ENCODE results near the gene DNAJC5. TPM values are rescaled to one million over a fixed set of nuclear protein-coding genes. Genes with fewer than 3 reads are reported as not detected.
"Not testable (repeated sequence)": the region's sequence is repeated elsewhere in the genome, so short reads cannot be mapped to it uniquely, and the experiment has no call there.

DNAJC5 gene
- total and polyA plus RNA-seq, 9 donors: 11.1 to 32.8 (median 26.5) TPM

GRCh38 chr20:63926298-63926697 lies 31.4 kb downstream of the DNAJC5 start:
- H3K36me3 ChIP-seq: no peaks in the 10 kb centered on the region
- TF ChIP-seq, protein P1, sequence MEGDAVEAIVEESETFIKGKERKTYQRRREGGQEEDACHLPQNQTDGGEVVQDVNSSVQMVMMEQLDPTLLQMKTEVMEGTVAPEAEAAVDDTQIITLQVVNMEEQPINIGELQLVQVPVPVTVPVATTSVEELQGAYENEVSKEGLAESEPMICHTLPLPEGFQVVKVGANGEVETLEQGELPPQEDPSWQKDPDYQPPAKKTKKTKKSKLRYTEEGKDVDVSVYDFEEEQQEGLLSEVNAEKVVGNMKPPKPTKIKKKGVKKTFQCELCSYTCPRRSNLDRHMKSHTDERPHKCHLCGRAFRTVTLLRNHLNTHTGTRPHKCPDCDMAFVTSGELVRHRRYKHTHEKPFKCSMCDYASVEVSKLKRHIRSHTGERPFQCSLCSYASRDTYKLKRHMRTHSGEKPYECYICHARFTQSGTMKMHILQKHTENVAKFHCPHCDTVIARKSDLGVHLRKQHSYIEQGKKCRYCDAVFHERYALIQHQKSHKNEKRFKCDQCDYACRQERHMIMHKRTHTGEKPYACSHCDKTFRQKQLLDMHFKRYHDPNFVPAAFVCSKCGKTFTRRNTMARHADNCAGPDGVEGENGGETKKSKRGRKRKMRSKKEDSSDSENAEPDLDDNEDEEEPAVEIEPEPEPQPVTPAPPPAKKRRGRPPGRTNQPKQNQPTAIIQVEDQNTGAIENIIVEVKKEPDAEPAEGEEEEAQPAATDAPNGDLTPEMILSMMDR (IDR thresholded peaks at IDR 0.05): no peak
- no peak for TF ChIP-seq POLR2A (IDR thresholded peaks at IDR 0.05)
- TF ChIP-seq EP300 (IDR thresholded peaks at IDR 0.05): no peak
- H3K27me3 ChIP-seq: no peaks in the 10 kb centered on the region
- intact Hi-C loops (cut with DNase I): no loop called here
- peaks cover 2% of the 10 kb centered on the region for H3K4me1 ChIP-seq (ENCODE audit: insufficient read depth)
- no peaks in the 10 kb centered on the region for H3K9me3 ChIP-seq
- no peak for DNase-seq
- peak overlapping the region in 1 of 2 donors; percentile 37 for H3K27ac ChIP-seq
- H3K4me3 ChIP-seq: no peak overlapping the region
- 32 to 62% (median 51%) methylated on average over 8 of the region's 8 CpGs for WGBS, 3 donors

- no peak for DNase-seq
- Histone ChIP-seq H3K9me3 (no peaks in the 10 kb centered on the region), H3K27ac (no peak overlapping the region), H3K36me3 (no peaks in the 10 kb centered on the region), H3K4me3 (no peak overlapping the region), H3K4me1 (ENCODE audit: insufficient read depth) (peaks cover 2% of the 10 kb centered on the region), H3K27me3 (no peaks in the 10 kb centered on the region)
- TF ChIP-seq POLR2A (IDR thresholded peaks at IDR 0.05): no peak
- no peak for TF ChIP-seq EP300 (IDR thresholded peaks at IDR 0.05)
- TF ChIP-seq, protein P1 (IDR thresholded peaks at IDR 0.05): no peak
- intact Hi-C loops (cut with DNase I): no loop called here
- WGBS, 3 donors: 95 to 97% (median 95%) methylated on average over 26 of the region's 26 CpGs
Observed at GRCh38 chr20:63929071-63929470, 34.1 kb downstream of the DNAJC5 start.

- H3K36me3 ChIP-seq; H3K4me3 ChIP-seq; H3K27me3 ChIP-seq; H3K9me3 ChIP-seq; DNase-seq; H3K4me1 ChIP-seq (ENCODE audit: insufficient read depth); intact Hi-C loops (cut with DNase I); H3K27ac ChIP-seq: not testable (repeated sequence)
- WGBS, 3 donors: 89 to 94% (median 94%) methylated on average over 30 to 31 of the region's 31 CpGs
Observed at GRCh38 chr20:63929473-63929883, 34.6 kb downstream of the DNAJC5 start.

DNA sequence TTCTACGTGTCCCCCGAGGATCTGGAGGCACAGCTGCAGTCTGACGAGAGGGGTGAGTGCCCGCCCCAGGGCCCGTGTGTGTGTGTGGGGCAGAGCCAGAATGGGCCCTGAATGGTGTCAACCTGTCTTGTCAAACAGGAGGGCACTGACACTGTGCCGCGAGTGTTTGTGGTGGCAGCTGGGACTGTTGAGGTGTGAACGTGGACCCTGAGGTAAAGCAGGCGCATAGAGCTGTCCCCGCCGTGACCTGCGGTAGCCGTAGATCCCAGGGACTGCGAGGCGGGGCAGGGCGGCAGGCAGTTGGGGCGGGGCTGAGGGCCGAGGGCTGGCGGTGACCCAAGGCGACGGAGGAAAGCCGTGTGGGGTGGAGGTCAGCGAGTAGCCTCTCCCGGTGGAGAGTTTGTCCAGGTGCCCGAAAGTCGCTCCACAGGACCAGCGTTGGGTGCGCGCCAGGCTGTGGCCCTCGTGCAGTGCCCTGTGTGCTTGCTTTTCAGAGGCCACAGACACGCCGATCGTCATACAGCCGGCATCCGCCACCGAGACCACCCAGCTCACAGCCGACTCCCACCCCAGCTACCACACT lies 36.1 kb downstream of the DNAJC5 start:
- Histone ChIP-seq H3K4me1 (ENCODE audit: insufficient read depth) (no peaks in the 10 kb centered on the region), H3K27me3 (no peaks in the 10 kb centered on the region), H3K27ac (no peak overlapping the region), H3K36me3 (no peaks in the 10 kb centered on the region), H3K4me3 (no peak overlapping the region), H3K9me3 (no peaks in the 10 kb centered on the region)
- TF ChIP-seq EP300 (IDR thresholded peaks at IDR 0.05) (no peak), POLR2A (IDR thresholded peaks at IDR 0.05) (no peak)
- TF ChIP-seq, protein P1 (IDR thresholded peaks at IDR 0.05): no peak
- DNase-seq: peak in 1 of 5 donors; percentile 34
- intact Hi-C loops (cut with DNase I): no loop called here
- WGBS, 3 donors: 87 to 89% (median 88%) methylated on average over 37 of the region's 37 CpGs

GRCh38 chr20:63931735-63932134 lies 36.8 kb downstream of the DNAJC5 start:
- Histone ChIP-seq H3K27ac (no peak overlapping the region), H3K27me3 (no peaks in the 10 kb centered on the region), H3K36me3 (no peaks in the 10 kb centered on the region), H3K4me1 (ENCODE audit: insufficient read depth) (no peaks in the 10 kb centered on the region), H3K4me3 (no peak overlapping the region), H3K9me3 (no peaks in the 10 kb centered on the region)
- TF ChIP-seq POLR2A (IDR thresholded peaks at IDR 0.05): no peak
- TF ChIP-seq, protein P1 (IDR thresholded peaks at IDR 0.05): no peak
- no peak for TF ChIP-seq EP300 (IDR thresholded peaks at IDR 0.05)
- no peak for DNase-seq
- intact Hi-C loops (cut with DNase I): no loop called here
- WGBS, 3 donors: 92 to 95% (median 94%) methylated on average over 19 of the region's 19 CpGs

Measured in ovary (tissue), 9 donors.